ENCODE results near the gene MIER1.
A peak's percentile ranks its signal among the peaks of the same experiment; 100 is the strongest.
"Not testable (repeated sequence)": the region's sequence is repeated elsewhere in the genome, so short reads cannot be mapped to it uniquely, and the experiment has no call there.

The MIER1 gene

DNA sequence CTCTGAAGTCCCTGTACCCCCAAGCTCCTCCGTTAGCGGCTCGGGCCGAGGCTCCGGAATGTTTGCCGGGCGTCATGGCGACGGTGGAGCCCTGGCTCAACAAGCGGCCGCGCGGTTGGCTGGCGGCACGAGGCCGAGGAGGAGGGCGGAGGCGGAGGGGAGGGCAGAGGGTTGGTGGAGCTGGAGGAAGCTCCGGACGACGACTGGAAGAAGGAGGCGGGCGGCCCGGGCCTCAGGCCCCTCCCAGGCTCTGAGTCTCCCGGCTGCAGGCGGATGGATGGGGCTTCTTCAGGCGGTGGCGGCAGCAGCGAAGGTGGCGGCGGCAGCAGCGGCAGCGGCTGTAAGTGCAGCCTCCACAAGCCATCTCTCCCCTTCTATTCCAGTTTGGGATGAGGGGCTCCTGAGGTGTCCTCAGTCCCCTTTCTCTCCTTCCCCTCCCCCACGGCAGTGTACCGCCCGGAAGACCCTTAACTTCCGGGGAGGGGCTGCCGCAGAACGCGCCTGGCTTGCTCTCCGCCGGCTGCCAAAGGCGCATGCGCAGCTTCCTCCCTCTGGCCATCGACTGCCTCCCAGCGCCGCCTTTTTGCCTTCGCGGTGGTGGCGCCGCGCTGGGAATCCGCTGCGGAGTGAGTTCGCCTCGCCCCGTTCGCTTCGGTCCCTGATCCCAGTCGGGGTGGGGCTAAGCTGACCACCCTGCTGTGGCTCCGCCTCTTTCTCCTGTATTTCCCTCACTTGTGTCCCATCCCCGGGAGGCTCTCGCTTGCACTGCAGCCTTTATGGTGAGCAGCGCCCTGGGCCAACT, at the start of gene MIER1, which contains the start of gene DNAI4:
Gene MIER1 (plus strand): TSS at position 235 of the 802 bp plus-strand sequence. CDS start 39 bp downstream, at position 274.
Gene DNAI4 (minus strand): TSS at position 101 of the 802 bp plus-strand sequence. CDS start 25 bp downstream, at position 76.
- DNase-seq: peak; percentile 98

DNA sequence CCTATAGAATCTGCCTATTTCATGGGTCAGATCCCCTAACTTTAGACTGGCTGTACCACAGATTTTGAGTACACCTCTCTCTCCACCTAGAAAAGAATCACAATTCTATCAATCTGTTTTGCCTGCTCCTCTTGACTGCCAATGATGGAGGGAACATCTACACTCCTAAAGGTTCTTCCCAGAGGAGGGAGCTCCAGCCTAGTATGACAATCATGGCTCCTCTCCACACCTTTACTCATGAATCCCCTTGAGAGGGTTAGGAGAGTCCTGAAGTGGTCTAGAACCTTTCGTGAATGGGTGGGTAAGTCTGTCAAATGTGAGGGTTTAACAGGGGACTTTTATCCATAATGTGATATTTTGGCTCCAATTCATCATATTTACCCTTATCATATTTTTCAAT, 48.1 kb upstream of the MIER1 start:
- DNase-seq: no peak

DNA sequence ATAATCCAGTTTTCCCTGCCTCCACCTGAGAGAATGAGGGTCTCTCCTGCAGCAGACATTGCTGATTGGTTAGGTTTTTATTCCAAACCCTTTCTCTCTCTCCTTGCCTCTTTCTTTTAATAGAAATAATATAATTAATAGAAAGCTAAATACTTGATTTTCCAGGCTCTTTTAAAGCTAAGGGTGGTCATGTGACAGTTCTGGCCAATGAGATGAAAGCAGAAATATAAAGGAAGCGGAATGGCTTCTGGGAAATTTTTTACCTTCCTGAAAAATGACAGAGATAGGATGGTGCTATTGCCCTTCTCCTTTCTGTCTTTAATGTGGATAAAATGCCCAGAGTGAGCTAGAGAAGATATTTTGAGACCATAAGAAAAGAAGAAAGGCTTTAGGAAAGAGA, 35.8 kb upstream of the MIER1 start:
- DNase-seq: no peak

DNA sequence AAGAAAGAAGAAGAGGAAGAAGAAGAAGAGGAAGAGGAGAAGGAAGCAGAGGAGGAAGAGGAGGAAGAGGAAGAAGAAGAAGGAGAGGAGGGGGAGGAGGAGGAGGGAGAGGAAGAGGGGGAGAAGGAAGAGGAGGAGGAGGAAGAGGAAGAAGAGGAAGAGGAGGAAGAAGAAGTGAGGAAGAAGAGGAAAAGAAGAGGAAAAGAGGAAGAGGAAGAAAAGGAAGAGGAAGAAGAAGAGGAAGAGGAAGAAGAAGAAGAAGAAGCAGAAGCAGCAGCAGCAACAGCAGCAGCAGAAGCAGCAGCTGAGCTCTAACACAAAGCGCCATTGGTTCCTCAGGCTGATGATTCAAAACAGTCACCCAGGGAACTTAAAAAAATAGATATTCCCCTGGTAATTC, 34.2 kb upstream of the MIER1 start:
- no peak for DNase-seq

DNA sequence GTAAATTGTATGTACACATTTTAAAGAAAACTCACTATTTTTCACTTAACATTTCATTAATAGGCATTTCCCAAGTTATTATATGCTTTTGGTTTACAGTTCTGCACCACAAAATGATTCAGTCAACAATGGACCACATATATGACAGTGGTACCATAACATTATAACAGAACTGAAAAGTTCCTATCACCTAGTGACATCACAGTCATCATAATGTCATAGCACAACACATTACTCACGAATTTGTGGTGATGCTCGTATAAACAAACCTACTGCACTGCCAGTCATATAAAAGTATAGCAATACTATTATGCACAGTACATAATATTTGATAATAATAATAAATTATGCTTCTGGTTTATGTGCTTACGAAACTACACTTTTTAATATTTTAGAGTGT, 31.1 kb upstream of the MIER1 start:
- no peak for DNase-seq

DNA sequence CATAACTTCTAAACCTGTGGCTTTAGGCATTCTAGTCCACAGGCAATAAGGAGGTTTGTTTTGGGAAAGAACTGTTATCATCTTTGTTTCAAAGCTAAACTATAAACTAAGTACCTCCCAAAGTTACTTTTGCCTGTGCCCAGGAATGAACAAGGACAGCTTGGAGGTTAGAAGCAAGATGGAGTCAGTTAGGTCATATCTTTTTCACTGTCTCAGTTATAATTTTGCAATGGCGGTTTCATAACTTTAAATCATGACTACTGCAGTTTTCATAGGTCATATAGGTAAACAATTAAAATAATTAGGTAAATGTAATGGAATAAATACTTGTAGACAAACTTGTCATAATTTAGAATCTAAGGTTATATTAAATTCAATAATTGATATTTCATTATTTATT, 9.6 kb upstream of the MIER1 start:
- DNase-seq: not testable (repeated sequence)

DNA sequence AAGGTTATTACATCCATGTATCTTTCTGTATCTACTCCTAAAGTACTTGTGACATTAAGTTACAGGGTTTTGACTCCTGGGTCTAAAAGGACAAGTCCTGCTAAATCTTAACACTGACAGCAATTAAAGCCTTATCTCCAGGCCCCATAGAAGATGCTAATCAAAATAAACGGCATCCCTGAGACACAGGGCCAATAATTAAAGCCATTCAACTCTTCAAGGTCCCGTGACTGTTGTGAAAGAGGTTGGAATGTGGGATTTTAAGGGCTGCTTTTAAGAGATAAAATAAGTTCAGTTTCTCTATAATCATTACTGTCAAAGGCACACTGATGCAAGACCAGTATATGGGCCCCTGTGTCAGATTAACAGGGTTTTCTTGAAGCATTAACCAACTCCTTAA, 8.5 kb upstream of the MIER1 start:
- DNase-seq: no peak

DNA sequence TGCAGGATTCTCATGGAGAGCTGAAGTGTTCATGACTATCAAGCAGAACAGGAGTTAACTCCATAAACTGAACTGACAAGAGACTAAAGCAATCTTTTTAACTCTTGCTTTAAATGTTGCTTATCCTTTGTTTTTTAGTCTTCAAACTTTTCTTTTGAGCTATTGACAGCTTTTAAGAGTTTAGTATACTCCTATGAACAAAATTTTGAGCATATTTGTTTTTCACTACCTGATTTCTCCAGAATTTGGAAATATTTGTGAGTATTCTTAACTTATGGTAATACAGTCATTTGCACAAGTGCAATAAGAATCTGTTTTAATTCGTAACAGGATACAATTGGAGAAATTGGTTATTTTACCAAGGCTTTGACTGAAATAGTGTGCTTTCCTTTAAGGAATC, 7.3 kb upstream of the MIER1 start:
- no peak for DNase-seq

DNA sequence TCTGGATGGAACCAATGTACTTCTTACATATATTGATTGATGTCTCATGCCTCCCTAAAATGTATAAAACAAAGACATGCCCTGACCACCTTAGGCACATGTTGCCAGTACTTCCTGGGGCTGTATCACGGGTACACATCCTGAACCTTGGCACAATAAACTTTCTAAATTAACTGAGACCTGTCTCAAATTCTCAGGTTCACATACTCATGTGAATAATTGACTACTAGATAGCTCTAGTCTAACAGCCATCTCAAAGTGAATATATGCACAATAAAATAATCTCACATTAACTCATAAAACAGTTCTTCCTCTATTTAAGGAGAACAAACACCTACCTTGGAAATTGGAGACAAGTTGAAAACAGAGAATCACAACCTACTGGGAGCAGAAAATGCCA, 5.7 kb upstream of the MIER1 start:
- no peak for DNase-seq

DNA sequence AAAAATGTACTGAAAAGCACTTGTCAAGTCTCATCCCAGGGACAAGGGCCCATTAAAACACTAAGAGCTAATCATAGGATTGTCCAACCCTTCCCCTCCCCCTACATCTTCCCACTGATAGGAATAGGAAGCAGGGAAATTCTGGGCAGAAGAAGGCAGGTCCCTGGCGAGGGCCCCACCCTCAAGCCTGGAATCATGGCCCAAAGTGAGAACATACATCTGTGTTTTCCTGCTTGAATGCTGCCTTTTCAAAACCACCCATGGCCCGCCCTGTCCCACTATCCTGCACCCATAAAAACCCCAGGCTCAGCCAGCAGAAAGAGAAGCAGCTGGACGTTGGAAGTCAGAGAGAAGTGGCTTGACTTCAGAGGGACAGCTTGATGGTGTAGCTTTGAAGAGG, 5.0 kb upstream of the MIER1 start:
- DNase-seq: no peak

DNA sequence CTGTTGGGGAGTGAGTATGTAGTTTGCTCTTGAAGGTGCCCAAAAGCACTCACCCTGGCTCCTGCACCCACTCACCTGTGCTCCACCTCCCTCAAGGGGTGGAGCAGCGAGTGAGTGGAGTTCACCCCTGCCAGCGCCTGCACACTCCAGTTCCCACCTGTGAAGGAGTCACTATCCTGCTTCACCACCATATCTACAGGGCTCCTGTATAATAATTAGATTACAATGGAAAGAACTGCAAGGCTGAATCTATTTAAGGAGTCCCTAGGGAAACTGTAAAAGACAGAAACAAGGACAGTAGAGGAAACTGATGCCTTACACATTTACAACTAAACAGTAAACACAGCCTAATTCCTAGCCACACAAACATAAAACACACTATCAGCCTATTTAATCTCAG, 4.2 kb upstream of the MIER1 start:
- no peak for DNase-seq

DNA sequence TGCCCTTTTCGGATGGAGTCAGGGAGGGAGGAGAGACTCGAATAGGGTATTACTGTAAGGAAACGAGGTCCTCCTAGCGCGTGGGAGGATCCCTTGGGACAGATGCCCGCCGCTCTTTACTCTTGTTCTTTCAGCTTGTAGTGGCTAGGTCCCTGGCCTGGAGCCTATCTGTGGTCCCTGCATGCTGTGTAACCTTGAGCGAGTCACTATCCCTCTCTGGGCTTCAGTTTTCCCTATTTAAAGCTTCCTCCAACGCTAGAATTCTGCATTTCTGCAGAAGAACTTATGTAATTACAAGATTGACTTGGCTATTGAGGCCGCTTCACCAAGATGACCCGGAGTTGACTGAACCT, 744 bp downstream of the MIER1 start:
- no peak for DNase-seq

DNA sequence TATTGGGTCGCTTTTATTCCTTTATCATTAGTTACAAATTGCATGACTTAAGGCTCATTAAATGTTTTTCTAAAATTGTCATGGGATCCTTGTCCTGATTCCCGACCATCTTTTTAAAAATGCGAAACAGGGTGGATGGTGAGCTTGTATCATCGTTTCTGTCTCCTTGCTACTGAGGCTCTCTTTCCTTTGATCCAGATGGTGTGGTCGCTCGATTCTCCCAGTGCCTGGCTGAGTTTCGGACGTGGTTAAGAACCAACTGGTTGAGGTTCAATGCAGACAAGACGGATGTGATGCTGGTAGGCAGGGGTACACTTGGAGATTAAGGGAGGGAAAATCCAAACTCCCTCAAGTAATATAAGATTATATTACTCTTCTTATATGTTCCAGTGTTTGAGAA, 1.2 kb downstream of the MIER1 start:
- DNase-seq: no peak

DNA sequence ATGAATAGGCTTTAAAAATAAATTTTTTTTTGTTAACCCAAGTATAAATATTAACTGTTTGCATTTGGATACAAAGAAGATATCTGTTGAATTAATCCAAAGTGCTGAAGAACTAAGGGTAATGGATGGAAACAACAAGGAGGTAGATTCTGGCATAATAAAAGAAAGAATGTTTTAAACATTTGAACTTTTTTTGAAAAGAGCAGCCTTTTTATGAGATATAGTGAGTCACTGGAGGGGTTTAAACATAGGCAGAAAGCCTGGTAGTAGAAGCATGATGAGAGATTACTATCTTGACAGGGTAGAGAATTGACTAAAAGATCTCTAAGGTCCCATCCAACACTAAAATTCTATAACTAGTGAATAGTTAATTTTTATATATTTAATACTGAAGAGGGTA, 2.7 kb downstream of the MIER1 start:
- DNase-seq: no peak

DNA sequence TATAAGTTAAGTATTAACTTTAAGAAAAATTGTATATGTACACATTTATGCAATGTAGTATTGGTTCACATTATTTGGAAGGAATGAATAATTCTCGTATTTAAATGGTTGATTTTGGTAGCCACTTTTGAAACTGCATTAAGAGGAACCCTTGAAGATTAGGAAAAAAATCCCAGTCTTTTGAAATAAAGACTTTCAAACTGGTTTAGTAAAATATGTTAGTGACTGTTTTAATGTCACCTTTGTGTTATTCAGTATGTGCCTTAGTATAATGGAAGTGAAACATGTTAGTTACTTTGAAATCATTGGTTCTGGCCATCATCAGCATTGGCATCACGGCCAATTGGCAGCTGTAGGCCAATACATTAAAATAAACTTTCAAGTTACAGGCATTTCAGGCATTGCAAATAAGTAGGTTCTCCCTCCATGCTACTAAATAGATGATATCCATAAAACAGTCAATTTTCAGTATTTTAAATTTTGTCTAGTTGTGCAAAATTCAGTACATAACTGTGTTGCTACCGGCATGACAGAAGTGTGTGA, 4.4 kb downstream of the MIER1 start:
- DNase-seq: no peak

DNA sequence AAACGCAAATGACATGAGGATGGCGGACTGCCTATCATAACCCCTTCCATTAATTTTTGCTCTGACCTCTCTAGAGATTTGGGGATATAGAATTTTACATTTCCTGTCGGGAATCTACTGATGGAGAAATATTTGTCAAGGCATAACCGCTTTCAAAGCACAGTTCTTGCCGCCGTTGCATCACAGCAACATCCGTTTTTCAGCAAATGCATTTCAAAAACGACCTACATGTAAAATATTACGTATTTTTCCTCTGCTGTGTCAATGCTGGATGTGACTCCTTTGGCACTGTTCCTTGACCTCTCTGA, 4.9 kb downstream of the MIER1 start:
- DNase-seq: no peak

DNA sequence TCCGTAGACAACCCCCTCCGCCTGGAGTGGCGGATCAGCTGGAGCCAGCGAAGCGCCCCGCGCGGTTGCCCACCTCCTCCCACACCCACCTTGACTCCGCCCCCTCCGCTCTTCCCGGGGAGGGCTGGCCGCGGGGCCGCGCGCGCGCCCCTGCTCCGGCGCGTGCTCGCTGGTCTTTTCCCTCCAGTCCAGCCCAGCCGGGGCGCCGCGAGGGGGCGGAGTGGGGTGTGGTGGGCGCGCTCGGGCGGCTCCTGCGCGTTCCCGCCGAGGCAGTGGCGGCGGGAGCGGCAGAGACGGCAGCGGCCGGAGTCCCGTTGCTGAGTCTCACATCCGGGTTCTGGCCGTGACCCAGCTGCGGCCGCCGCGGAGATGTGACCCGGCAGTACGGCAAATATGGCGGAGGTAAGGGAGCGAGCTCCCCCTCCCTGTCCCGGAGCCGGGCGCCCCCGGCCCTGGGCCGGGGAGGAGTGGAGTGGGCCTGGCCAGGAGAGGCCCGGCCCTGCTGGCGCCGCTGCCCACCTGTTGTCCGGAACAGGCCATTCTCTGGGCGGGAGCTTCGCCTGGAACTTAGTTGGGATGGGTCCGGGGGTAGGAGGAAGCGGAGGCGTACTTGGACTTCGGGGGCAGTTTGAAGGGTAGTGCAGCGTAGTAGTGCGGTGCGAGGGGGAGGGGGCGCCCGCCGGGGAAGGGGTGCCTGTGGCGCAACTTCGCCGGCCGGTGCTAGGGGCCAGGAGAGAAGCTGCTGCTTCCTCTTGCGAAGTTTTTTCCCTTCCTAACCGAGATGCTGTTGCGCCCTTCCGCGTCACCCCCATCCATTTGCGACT, 5.4 kb downstream of the MIER1 start:
- peak; percentile 93 to 96 for DNase-seq

DNA sequence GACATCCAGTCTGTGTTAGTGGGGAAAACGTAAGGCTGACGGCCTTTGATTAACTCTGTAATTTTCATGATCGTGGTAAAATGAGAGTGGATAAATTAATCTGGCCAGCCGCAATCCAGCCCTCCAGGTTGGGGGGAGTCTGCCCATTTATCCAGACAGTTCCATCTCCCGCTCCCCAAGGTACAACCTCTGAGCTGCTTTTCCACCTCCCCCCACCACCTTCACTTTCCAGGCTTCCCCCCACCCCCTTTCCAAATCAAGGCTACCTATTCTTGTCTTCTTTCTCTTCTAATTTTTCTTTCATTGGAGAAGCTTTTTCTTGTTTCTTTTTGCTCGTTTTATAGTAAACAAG, 6.0 kb downstream of the MIER1 start:
- DNase-seq: no peak

DNA sequence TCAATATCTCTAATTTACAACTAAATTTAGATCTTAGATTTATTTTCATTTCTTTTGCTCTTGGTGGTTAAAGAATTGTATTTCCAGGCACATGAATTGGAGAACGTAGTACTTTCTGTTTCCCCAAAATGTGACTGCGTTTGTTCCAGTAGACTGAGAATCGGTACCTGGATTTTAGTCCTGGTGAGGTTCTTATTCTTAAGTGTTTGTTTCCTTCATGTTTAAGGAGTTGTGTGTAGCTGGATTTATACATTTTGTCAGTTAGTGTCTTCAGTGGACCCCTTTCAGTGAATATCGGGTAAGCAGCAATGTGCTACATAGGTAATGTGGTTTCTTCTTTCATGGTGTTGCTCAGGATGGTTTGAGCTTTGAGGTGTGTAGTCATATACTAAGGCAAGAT, 6.8 kb downstream of the MIER1 start:
- DNase-seq: peak in 1 of 2 donors; percentile 57

DNA sequence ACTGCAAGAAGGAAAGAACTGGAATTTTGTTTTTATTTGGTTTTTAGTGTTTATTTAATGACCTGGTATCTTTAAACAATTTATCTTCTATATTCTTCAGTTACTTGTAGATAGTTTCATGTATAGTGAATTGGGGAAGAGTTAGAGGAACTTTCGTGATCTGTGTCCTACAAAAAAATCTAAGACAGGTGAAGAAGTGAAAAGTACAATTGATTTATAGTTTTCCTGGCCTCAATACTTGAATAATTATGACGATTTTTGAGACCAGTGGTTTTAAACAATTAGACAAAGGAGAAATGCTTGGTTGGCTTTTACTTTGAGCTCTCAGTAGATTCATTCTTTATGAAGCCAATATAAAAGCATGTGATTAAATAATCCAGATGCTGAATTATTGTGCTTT, 7.5 kb downstream of the MIER1 start:
- DNase-seq: no peak

DNA sequence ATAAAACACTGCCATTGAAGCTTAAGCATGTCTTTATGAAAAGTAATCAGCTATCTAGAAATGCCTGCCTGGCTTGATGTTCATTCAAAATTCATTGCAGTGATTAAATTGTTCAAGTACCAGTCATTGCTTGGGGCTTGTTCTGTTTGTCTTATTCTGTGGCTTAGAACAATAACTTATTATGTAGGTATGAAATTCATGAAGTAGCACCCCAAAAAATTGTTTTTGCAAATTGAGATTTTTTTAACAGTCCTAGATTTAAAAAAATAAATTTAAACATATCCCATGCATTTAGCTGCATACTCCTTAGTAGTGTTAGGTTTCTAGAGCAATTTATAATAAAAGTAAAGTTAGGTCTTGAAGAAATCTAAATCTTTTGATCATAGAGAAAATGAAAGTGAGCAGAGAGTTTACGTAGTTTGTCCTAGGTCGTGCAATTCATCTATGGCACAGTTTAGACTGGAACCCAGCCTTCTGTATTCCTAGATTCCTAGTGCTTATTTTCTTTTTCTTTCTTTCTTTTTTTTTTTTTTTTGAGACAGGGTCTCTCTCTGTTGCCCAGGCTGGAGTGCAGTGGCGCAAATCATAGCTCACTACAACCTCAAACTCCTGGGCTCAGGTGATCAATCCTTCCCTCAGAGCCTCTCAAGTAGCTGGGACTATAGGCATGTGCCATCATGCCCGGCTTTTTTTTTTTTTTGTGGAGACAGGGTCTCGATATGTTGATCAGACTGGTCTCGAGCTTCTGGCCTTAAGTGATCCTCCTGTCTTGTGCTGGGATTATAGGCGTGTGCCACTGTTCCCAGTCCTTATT, 9.3 kb downstream of the MIER1 start:
- DNase-seq: peak in 1 of 2 donors; percentile 46

DNA sequence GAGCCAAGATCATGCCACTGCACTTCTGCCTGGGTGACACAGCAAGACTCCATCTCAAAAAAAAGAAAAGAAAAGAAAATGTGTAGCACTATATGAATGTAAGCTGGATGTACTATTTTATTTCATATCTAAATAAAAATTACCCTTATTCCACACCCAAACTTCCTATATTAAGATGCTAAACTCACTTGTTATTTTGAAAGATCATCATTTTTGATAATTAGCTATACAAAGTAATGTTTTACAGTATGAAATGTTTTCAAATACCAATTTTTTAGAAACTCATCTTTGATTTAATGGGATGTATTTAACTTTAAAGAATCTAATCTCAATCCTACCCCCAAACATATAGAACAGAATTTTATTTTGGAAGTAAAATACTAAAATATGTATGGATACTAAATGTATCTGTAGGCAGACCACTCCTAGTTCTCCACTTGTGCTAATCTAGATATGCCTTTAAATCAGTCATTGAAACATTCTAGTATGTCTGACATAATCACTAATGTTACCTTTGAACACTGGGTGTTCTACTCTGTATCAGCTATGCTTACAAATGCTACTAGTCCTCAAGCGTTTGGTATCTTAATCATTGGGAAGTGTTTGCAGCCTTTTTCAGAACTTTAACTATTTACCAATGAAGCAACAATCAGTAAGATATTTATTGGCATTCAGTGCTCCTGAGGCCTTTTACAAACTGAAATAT, 12.9 kb downstream of the MIER1 start:
- no peak for DNase-seq

DNA sequence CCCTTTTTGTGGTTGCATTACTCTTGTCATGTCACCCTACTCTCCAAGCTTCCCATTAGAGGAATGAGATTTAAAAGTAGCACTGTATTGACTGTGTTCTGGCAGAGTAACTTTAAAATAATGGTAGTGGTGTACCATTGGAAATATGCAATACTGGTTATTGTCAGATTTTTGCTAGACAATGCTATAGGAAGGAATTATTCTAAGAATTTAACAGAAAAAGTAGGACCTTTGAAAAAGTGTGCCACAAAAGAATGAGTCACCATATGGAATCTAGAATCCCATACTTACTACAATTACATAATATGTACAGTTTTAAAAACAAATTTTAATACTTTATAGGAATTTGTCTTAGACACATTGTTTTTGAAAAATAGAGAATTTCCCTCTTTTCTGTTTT, 13.8 kb downstream of the MIER1 start:
- no peak for DNase-seq

All from CD4-positive, alpha-beta T cell treated with Interferon alpha-2 for 1 hour (primary cell).